HG03442 (cell line): ENCODE data around the gene C14orf119.

ENCODE experiments used
- ATAC-seq: cut with Tn5 transposase; IDR thresholded peaks from one replicate; pipeline ENCODE4 v1.9.1; 2021; ENCODE audit warnings: mild to moderate bottlenecking, moderate library complexity; ENCODE audit not compliant: unreplicated experiment

C14orf119 gene

DNA sequence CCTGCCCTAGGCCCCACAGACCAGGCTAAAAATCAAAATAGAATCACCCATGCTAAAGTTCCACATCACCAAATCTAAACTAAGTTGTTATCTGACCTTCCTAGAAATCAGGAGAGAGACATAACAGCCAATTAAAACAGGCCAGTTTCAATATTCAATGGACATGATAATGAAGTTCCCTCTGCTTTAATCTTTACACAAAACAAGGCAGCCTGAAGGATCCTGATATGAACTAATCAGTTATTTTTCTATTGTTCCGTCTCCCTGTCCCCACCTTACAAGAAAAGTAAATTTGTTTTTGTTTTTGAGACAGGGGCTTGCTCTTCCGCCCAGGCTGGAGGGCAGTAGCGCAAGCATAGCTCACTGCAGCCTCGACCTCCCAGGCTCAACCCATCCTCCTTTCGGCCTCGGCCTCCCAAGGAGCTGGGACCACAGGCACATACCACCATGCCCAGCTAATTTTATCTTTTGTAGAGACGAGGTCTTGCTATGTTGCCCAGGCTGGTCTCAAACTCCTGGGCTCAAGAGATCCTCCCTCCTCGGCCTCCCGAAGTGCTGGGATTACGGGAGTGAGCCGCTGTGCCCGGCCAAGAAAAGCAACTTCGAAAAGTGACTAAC, 29.1 kb downstream of the C14orf119 start:
- ATAC-seq: no peak

- no peak for ATAC-seq
These were observed 29.7 kb downstream of the C14orf119 start for GRCh38 chr14:23125011-23125410.

GRCh38 chr14:23125933-23126524, 30.7 kb downstream of the C14orf119 start:
- ATAC-seq: no peak

- no peak for ATAC-seq
These were observed 31.4 kb downstream of the C14orf119 start for GRCh38 chr14:23126548-23127278.

GRCh38 chr14:23127861-23128260, 32.6 kb downstream of the C14orf119 start:
- ATAC-seq: no peak

- ATAC-seq: no peak
These were observed 33.9 kb downstream of the C14orf119 start for GRCh38 chr14:23128969-23129758.

GRCh38 chr14:23129759-23130316, 34.5 kb downstream of the C14orf119 start:
- ATAC-seq: no peak

GRCh38 chr14:23130871-23131270, 35.6 kb downstream of the C14orf119 start:
- no peak for ATAC-seq

DNA sequence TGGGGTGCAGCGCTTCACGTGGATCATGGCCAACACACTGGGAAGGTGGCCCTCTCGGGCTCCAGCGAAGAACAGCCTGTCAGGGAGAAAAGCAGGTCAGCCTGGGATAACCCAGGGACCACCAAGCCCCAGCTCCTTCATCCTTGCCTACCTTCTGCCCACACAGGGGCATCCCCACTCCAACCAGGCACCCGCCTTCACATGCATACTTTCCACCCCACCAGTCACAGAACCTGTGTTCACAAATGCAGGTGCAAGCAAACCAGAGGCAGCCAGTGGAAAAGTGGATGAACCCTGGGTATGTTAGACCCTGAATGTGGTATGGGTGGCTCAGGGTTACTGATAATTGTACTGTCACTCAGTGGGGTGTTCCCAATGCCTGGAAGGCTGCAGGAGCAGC, 36.2 kb downstream of the C14orf119 start:
- no peak for ATAC-seq

DNA sequence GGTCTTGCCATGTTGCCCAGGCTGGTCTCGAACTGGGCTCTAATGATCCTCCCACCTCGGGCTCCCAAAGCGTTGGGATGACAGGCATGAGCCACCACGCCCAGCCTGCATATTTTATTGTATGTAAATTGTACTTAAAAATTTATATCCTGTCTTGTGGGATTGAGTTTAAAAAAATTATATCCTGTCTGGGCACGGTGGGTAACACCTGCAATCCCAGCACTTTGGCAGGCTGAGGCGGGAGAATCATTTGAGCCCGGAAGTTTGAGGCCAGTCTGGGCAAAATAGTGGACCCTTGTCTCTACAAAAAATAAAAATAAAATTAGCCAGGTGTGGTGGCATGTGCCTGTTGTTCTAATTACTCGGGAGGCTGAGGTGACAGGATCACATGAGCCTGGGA, 37.7 kb downstream of the C14orf119 start:
- no peak for ATAC-seq

DNA sequence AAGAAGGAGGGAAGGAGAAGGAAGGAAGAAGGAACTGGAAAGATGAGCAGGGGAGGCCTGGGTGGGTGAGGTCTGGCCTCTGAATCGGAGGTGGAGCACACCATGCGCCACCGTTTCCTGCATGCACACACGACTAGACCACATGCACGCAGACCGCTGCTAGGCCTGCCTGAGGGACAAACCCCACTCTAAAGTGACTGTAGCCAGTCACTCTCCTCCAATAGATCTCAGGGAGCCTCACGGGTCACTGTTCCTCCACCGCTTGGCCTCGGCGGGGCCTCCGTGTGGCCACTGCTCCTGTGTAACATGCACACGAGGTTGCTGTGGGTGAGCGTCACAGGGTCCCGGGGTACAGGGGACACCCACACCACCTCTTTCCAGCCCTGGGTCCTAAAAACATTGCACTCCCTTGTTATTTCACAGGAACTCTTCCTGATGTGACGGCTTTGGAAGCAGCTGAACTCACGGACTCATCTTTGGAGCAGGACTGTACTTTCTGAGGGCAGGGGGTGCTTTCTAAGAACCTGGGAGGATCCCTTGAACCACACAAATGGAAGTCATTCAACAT, 41.3 kb downstream of the C14orf119 start:
- no peak for ATAC-seq

GRCh38 chr14:23137192-23137812, 42.0 kb downstream of the C14orf119 start:
- ATAC-seq: no peak

DNA sequence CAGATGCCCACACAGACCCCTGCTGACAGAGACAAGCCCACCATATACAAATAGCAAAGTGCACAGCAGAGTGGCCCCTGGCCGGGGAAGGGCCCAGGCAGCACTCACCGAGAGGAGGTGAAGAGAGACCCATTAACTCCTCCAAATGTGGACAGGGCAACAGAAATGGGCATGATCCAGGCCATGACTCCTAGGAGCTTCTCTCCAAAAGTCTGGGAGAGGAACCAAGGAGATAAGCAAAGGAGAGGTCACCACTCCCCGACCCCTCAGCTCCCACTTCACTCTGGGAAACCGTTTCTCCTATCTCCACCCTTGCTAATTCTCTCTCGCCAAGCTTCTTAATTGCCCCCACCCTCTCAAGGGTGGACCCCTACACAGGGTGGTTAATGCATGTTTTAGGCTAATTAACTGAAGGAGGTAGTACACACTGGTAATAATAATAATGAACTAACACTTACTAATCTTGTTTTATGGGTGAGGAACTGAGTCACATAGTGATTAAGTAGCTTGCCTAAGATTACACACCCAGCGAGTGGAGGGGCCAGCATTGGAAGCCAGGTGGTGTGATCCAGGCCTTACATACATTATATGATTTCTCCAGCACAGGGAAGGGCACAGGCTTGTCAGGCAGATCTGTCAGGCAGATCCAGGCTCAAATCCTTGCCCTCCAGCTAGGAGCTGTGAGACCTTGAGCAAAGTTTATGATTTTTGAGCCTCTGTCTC, 42.7 kb downstream of the C14orf119 start:
- no peak for ATAC-seq

GRCh38 chr14:23139874-23140273, 44.6 kb downstream of the C14orf119 start:
- ATAC-seq: no peak

DNA sequence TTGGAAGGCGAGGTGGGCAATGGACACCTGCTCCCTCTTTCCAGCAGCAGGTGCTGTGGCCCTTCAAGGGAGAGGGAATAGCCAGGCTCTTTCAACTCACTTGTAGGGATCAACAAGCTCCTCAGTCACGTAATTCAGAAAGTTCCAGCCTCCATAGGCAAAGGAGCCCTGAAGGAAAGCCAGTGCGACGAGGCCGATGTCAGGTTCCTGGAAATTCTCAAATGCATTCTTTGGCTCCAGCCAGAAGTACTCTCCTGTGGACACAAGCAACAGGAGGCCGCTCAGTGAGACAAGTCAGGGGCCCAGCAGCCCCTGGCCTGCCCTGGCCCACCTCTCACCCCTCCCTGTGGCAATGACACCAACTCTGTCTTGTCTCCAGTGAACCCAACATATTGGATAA, 45.1 kb downstream of the C14orf119 start:
- ATAC-seq: no peak

GRCh38 chr14:23141706-23142444, 46.6 kb downstream of the C14orf119 start:
- ATAC-seq: no peak

DNA sequence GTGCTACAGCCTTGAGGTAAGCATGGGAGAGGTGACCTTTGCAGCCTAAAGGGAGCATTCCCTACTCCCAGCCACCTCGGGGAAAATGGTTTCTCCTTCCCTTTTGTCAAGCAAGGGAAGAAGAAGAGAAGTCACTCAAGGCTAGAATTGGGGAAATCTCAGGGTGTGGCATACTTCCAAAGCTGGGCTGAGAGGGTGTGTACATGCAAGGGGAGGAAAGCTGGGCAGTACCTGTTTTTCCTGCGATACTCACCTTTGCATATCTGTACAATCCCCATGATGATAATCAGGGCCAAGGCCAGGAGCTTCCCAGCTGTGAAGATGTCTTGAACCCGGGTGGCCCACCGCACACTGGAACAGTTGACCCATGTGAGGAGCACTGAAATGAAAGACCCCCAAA, 47.5 kb downstream of the C14orf119 start:
- ATAC-seq: no peak

DNA sequence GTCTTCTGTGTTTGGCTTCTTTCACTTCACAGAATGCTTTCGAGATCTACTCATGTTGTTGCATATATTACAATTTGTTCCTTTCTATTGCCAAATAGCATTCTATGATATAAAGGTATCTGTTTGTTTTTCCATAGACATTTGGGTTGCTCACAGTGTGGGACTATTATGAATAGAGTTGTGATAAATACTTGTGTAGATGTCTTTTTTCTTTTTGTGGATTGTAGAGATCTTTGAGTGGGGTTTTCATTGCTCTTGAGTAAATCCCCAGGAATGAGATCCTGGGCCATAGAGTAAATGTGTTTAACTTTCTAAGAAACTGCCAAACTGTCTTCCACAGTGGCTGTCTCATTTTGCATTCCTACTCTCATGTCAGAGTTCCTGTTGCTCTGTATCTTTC, 48.6 kb downstream of the C14orf119 start:
- no peak for ATAC-seq

GRCh38 chr14:23145794-23146350, 50.6 kb downstream of the C14orf119 start:
- no peak for ATAC-seq
